Fibroblast of lung (primary cell): ENCODE results near the gene LOC128125822.
"Not testable (repeated sequence)": the region's sequence is repeated elsewhere in the genome, so short reads cannot be mapped to it uniquely, and the experiment has no call there.

Experiments used
- DNase-seq, 2 donors: peaks; one replicate each; pipeline versions ENCODE4 v3.0.0 to v3.0.0-alpha.2; 2010; ENCODE audit warnings: low read depth in 2 of 2
- H2AFZ ChIP-seq: 2 replicates; pipeline ENCODE4 v1.5.1; 2012; ENCODE audit warnings: low read length, control low read depth, inconsistent platforms
- H3K27ac ChIP-seq: 2 replicates; pipeline ENCODE4 v1.5.1; 2011; ENCODE audit warnings: low read length, control low read depth; ENCODE audit not compliant: insufficient read depth
- H3K27me3 ChIP-seq: 2 replicates; pipeline ENCODE4 v1.5.1; 2011; ENCODE audit warnings: mild to moderate bottlenecking, low read length; ENCODE audit not compliant: control insufficient read depth, insufficient read depth
- H3K36me3 ChIP-seq: 2 replicates; pipeline ENCODE4 v1.5.1; 2011; ENCODE audit warnings: low read length; ENCODE audit not compliant: control insufficient read depth, insufficient read depth
- H3K4me1 ChIP-seq: 2 replicates; pipeline ENCODE4 v1.5.1; 2011; ENCODE audit warnings: low read length; ENCODE audit not compliant: control insufficient read depth, insufficient read depth; ENCODE audit errors: extremely low read depth
- H3K4me2 ChIP-seq: 2 replicates; pipeline ENCODE4 v1.5.1; 2011; ENCODE audit warnings: low read length, control low read depth; ENCODE audit not compliant: insufficient read depth; ENCODE audit errors: extremely low read depth
- H3K4me3 ChIP-seq, 4 experiments: fragments of 200-600 bp in 1 of 4; sonication (generic) in 1 of 4; replicated peaks in 1 of 4; 2 replicates each; pipeline ENCODE4 v1.5.1; 2011 to 2016; ENCODE audit warnings: low read length in 4 of 4, low read depth in 3 of 4, mild to moderate bottlenecking in 3 of 4, control low read depth in 2 of 4, inconsistent platforms in 1 of 4, mixed read lengths in 1 of 4; ENCODE audit not compliant: insufficient read depth in 1 of 4; ENCODE audit errors: control extremely low read depth in 1 of 4
- H3K79me2 ChIP-seq: 2 replicates; pipeline ENCODE4 v1.5.1; 2012; ENCODE audit warnings: mild to moderate bottlenecking, low read length, inconsistent platforms; ENCODE audit not compliant: control insufficient read depth, insufficient read depth
- H3K9ac ChIP-seq: 2 replicates; pipeline ENCODE4 v1.5.1; 2011; ENCODE audit warnings: mild to moderate bottlenecking, low read length, control low read depth; ENCODE audit not compliant: insufficient read depth
- H3K9me3 ChIP-seq: 2 replicates; pipeline ENCODE4 v1.5.1; 2012; ENCODE audit warnings: low read depth, low read length; ENCODE audit not compliant: control insufficient read depth, insufficient read depth
- H4K20me1 ChIP-seq: 2 replicates; pipeline ENCODE4 v1.5.1; 2011; ENCODE audit warnings: low read length; ENCODE audit not compliant: control insufficient read depth, insufficient read depth; ENCODE audit errors: extremely low read depth
- EZH2 ChIP-seq: IDR thresholded peaks from 2 replicates; pipeline ENCODE4 v1.5.1; 2012; ENCODE audit warnings: low read length, control low read depth, mild to moderate bottlenecking; ENCODE audit errors: missing control alignments
- TF ChIP-seq, protein P1 (sequence below), 2 donors: IDR thresholded peaks in 1 of 2; conservative IDR thresholded peaks in 1 of 2; 1 replicate in 1 of 2; 2 replicates in 1 of 2; pipeline ENCODE4 v1.5.1; 2011 to 2012; ENCODE audit warnings: low read length in 2 of 2, control low read depth in 1 of 2, inconsistent platforms in 1 of 2, low read depth in 1 of 2, mild to moderate bottlenecking in 1 of 2

Gene LOC128125822

DNA sequence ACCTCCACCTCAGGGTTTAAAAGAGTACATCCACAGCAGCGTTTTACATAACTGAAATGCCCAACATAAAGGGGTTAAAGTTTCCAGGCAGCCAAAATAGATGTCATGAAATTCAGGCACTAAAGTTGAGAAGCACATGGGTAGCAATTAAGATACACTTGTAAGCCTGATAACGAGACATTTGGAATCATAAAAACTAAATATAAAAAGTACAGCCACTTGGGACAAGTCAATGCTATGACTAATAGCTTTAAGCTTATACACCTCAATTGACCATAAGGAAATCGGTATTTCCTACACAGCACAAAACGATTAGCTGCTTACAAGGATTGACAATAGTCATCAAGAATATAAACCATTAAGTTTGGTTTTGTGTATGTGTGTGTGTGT lies 11.8 kb downstream of the LOC128125822 start:
- Histone ChIP-seq H3K9me3 (no peaks in the 10 kb centered on the region), H3K36me3 (peaks cover 12% of the 10 kb centered on the region), H3K9ac (no peak overlapping the region), H3K27ac (no peak overlapping the region), H3K4me3 (no peak overlapping the region), H3K79me2 (no peaks in the 10 kb centered on the region), H3K4me2 (no peak overlapping the region), H3K27me3 (no peaks in the 10 kb centered on the region), H2AFZ (no peak overlapping the region), H3K4me1 (no peaks in the 10 kb centered on the region), H4K20me1 (no peaks in the 10 kb centered on the region)
- TF ChIP-seq, protein P1, sequence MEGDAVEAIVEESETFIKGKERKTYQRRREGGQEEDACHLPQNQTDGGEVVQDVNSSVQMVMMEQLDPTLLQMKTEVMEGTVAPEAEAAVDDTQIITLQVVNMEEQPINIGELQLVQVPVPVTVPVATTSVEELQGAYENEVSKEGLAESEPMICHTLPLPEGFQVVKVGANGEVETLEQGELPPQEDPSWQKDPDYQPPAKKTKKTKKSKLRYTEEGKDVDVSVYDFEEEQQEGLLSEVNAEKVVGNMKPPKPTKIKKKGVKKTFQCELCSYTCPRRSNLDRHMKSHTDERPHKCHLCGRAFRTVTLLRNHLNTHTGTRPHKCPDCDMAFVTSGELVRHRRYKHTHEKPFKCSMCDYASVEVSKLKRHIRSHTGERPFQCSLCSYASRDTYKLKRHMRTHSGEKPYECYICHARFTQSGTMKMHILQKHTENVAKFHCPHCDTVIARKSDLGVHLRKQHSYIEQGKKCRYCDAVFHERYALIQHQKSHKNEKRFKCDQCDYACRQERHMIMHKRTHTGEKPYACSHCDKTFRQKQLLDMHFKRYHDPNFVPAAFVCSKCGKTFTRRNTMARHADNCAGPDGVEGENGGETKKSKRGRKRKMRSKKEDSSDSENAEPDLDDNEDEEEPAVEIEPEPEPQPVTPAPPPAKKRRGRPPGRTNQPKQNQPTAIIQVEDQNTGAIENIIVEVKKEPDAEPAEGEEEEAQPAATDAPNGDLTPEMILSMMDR (conservative IDR thresholded peaks at IDR 0.05 in 1 of 2, IDR thresholded peaks at IDR 0.05 in 1 of 2; ENCODE audit: low read depth in 1 of 2, low read length in 2 of 2) = no peak
- DNase-seq = no peak

- Histone ChIP-seq H3K27me3 (no peaks in the 10 kb centered on the region), H3K4me2 (no peak overlapping the region), H3K4me1 (no peaks in the 10 kb centered on the region), H3K4me3 (no peak overlapping the region), H3K27ac (no peak overlapping the region), H3K9me3 (no peaks in the 10 kb centered on the region), H2AFZ (no peak overlapping the region), H3K36me3 (peaks cover 10% of the 10 kb centered on the region), H3K9ac (no peak overlapping the region), H4K20me1 (no peaks in the 10 kb centered on the region), H3K79me2 (no peaks in the 10 kb centered on the region)
- DNase-seq = no peak
- TF ChIP-seq, protein P1 (conservative IDR thresholded peaks at IDR 0.05 in 1 of 2, IDR thresholded peaks at IDR 0.05 in 1 of 2; ENCODE audit: low read depth in 1 of 2, low read length in 2 of 2) = no peak
Measured at GRCh38 chr6:63584566-63584965, 12.3 kb downstream of the LOC128125822 start.

GRCh38 chr6:63585652-63586051 lies 13.4 kb downstream of the LOC128125822 start:
- not testable (repeated sequence) for H2AFZ ChIP-seq, H3K9ac ChIP-seq, H3K36me3 ChIP-seq, H3K4me3 ChIP-seq, H3K4me1 ChIP-seq, H3K27me3 ChIP-seq, H3K9me3 ChIP-seq, DNase-seq, H4K20me1 ChIP-seq, H3K79me2 ChIP-seq, H3K4me2 ChIP-seq, H3K27ac ChIP-seq

DNA sequence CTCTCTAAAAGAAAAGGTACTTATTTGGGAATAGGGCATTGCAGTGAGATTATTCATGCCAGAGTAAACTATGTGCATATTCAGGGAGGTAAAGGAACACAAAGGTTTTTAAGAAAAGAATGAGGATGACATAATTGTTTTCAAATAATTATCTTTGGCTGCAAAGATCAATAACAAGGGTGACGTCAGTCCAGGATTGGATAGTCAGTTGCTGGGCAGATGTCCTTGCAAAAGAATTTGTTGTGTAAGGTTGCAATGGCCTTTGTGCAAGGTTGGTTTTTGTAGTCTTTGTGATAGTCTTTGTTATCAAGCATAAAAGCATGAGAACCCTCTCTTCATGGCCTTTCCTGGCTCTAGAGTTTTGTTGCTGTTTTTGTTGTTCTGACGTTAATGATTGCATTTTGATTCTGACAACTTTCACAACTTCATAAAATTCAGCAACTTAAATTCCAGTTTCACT lies 17.7 kb downstream of the LOC128125822 start:
- no peak overlapping the region for H3K4me2 ChIP-seq
- no peak for TF ChIP-seq EZH2
- TF ChIP-seq, protein P1 (conservative IDR thresholded peaks at IDR 0.05 in 1 of 2, IDR thresholded peaks at IDR 0.05 in 1 of 2; ENCODE audit: low read depth in 1 of 2, low read length in 2 of 2) = no peak
- no peak for DNase-seq
- H3K9me3 ChIP-seq = no peaks in the 10 kb centered on the region
- H4K20me1 ChIP-seq = no peaks in the 10 kb centered on the region
- H3K27ac ChIP-seq = no peak overlapping the region
- H2AFZ ChIP-seq = no peak overlapping the region
- H3K9ac ChIP-seq = no peak overlapping the region
- no peaks in the 10 kb centered on the region for H3K79me2 ChIP-seq
- no peak overlapping the region for H3K4me3 ChIP-seq
- no peaks in the 10 kb centered on the region for H3K36me3 ChIP-seq
- H3K4me1 ChIP-seq = no peaks in the 10 kb centered on the region
- no peaks in the 10 kb centered on the region for H3K27me3 ChIP-seq
